HepG2 (cell line): ENCODE measurements around the gene PARVA. TPM values are rescaled to one million over a fixed set of nuclear protein-coding genes. Genes with fewer than 3 reads are reported as not detected.

Experiments used
- ATAC-seq: fragments of 200-7000 bp; cut with Tn5 transposase; 3 replicates; pipeline ENCODE4 v1.9.1; 2020; ENCODE audit warnings: mild to moderate bottlenecking, moderate library complexity
- BruUV-seq: library from RNA; stranded (reverse); fragments of 400-500 nt; replicated peaks from 2 replicates; lab custom pipeline; 2021; lab: Mats Ljungman, UMichigan
- CTCF ChIA-PET: fragments of 300-600 bp; formaldehyde crosslinking; extraction: SDS; loops from one replicate; lab custom pipeline; 2021; ENCODE audit warnings: low total read pairs, inconsistent platforms, low intra/inter-chr PET ratio; lab: Yijun Ruan, JAX
- POLR2A ChIA-PET: fragments of 350-600 bp; sonication (Branson Sonifier 250); formaldehyde crosslinking; loops from one replicate; lab custom pipeline; 2020; ENCODE audit warnings: antibody characterized with exemption, inconsistent platforms; lab: Yijun Ruan, JAX
- DNase-seq: peaks from one replicate; pipeline ENCODE4 v3.0.0-alpha.2; 2015; ENCODE audit warnings: low spot score
- FAIRE-seq: peaks from 3 replicates; lab custom pipeline; 2011; peaks lifted over from hg19 to GRCh38; lab: Jason Lieb, UNC
- H2AFZ ChIP-seq: one replicate; pipeline ENCODE4 v1.6.1; 2011; ENCODE audit warnings: low read length, inconsistent platforms
- H3K27ac ChIP-seq: fragments of 300-600 bp; 3 replicates; pipeline ENCODE4 v1.8.0; 2011; ENCODE audit warnings: mixed run types, mild to moderate bottlenecking, mixed read lengths, low read length, inconsistent platforms; ENCODE audit not compliant: insufficient read depth; ENCODE audit errors: extremely low read length
- H3K27me3 ChIP-seq, 2 experiments: fragments of 200-600 bp in 1 of 2; 2 replicates in 1 of 2; 3 replicates in 1 of 2; pipeline versions ENCODE4 v1.6.0 to v1.8.0; 2011; ENCODE audit warnings: low read length in 2 of 2, mild to moderate bottlenecking in 2 of 2, moderate library complexity in 2 of 2, inconsistent platforms in 1 of 2; ENCODE audit not compliant: insufficient read depth in 2 of 2, control insufficient read depth in 1 of 2
- H3K36me3 ChIP-seq, 2 experiments: fragments of 200-600 bp in 1 of 2; replicated peaks in 1 of 2; 2 replicates in 1 of 2; 3 replicates in 1 of 2; pipeline versions ENCODE4 v1.5.1 to v1.8.0; 2011; ENCODE audit warnings: low read length in 2 of 2, inconsistent platforms in 1 of 2; ENCODE audit not compliant: insufficient read depth in 2 of 2, control insufficient read depth in 1 of 2
- H3K4me1 ChIP-seq: 2 replicates; pipeline ENCODE4 v1.5.1; 2012; ENCODE audit warnings: low read length, inconsistent platforms; ENCODE audit not compliant: insufficient read depth
- H3K4me2 ChIP-seq: 2 replicates; pipeline ENCODE4 v1.6.0; 2011; ENCODE audit warnings: low read depth, low read length, inconsistent platforms
- H3K4me3 ChIP-seq, 3 experiments: fragments of 200-600 bp in 1 of 3; sonication (generic), shearing (Covaris generic) in 1 of 3; replicated peaks in 1 of 3; 2 replicates each; pipeline ENCODE4 v1.5.1; 2011 to 2016; ENCODE audit warnings: low read length in 3 of 3, inconsistent platforms in 2 of 3, low read depth in 2 of 3, mild to moderate bottlenecking in 2 of 3, control low read depth in 1 of 3, mixed read lengths in 1 of 3; ENCODE audit not compliant: insufficient read depth in 1 of 3
- H3K79me2 ChIP-seq: one replicate; pipeline ENCODE4 v1.6.1; 2011; ENCODE audit warnings: low read length, inconsistent platforms; ENCODE audit not compliant: insufficient read depth
- H3K9ac ChIP-seq: 2 replicates; pipeline ENCODE4 v1.6.0; 2011; ENCODE audit warnings: mild to moderate bottlenecking, low read depth, low read length, inconsistent platforms; ENCODE audit not compliant: insufficient read depth
- H3K9me3 ChIP-seq: 2 replicates; pipeline ENCODE4 v1.5.1; 2012; ENCODE audit warnings: mild to moderate bottlenecking, low read length
- H4K20me1 ChIP-seq: 2 replicates; pipeline ENCODE4 v1.6.0; 2011; ENCODE audit warnings: inconsistent platforms, mild to moderate bottlenecking, low read length, moderate library complexity; ENCODE audit not compliant: insufficient read depth
- BORCS8-MEF2B ChIP-seq: sonication (generic); formaldehyde crosslinking; IDR thresholded peaks from 2 replicates; pipeline ENCODE4 v1.8.0; 2022; ENCODE audit warnings: mild to moderate bottlenecking, missing genetic modification reagents
- EP300 ChIP-seq, 3 experiments: sonication (generic) in 1 of 3; formaldehyde crosslinking in 1 of 3; IDR thresholded peaks; 2 replicates each; pipeline versions ENCODE4 v1.5.1 to v1.6.1; 2011 to 2020; ENCODE audit warnings: low read depth in 2 of 3, low read length in 2 of 3, borderline replicate concordance in 1 of 3, improper control_type of control experiment in 1 of 3, mild to moderate bottlenecking in 1 of 3, missing genetic modification reagents in 1 of 3, moderate library complexity in 1 of 3
- FOSL2 ChIP-seq: sonication (generic); formaldehyde crosslinking; IDR thresholded peaks from 2 replicates; pipeline ENCODE4 v1.4.0; 2020; ENCODE audit warnings: missing genetic modification reagents
- HNF4G ChIP-seq, 2 experiments: sonication (generic) in 1 of 2; formaldehyde crosslinking in 1 of 2; IDR thresholded peaks; 2 replicates each; pipeline versions ENCODE4 v1.4.0 to v1.6.1; 2011 to 2020; ENCODE audit warnings: borderline replicate concordance in 2 of 2, low read depth in 2 of 2, mild to moderate bottlenecking in 2 of 2, low read length in 1 of 2, missing genetic modification reagents in 1 of 2, moderate library complexity in 1 of 2
- IRF2 ChIP-seq: IDR thresholded peaks from 2 replicates; pipeline ENCODE4 v1.6.1; 2018; ENCODE audit warnings: missing genetic modification reagents, missing compliant biosample characterization
- MXI1 ChIP-seq: IDR thresholded peaks from 3 replicates; pipeline ENCODE4 v1.6.1; 2012; ENCODE audit warnings: low read depth, low read length, inconsistent platforms, borderline replicate concordance
- POGZ ChIP-seq: sonication (generic); formaldehyde crosslinking; IDR thresholded peaks from 2 replicates; pipeline ENCODE4 v1.4.0; 2020; ENCODE audit warnings: mild to moderate bottlenecking, missing genetic modification reagents
- WGBS: methylation state at CpG from one replicate; pipeline ENCODE4 v1.1.6; 2017; ENCODE audit warnings: low lambda C conversion rate; 5-methylcytosine and 5-hydroxymethylcytosine counted together
- in situ Hi-C: cut with HindIII; loops from 2 replicates; pipeline ENCODE4 v1.10.0; 2017; ENCODE audit warnings: low pct_unique_long_range_greater_than_20kb; ENCODE audit not compliant: extremely low pct_ligation_motif_present
- intact Hi-C: fragments of 100-400 bp; cut with micrococcal nuclease; formaldehyde crosslinking; loops from one replicate; pipeline ENCODE4 v1.10.0; 2022; ENCODE audit not compliant: unreplicated experiment
- polyA plus RNA-seq, 8 experiments: library from polyadenylated mRNA; depleted of rRNA in 3 of 8; stranded (reverse) in 7 of 8; unstranded in 1 of 8; fragments of >200 nt; fragmentation: Illumina TruSeq in 4 of 8; extraction: Trizol in 4 of 8; gene quantifications; 2 replicates each; pipeline versions ENCODE4 v1.2.1 to v1.2.3, GENCODE V29; 2011 to 2016; ENCODE audit warnings: low read depth in 4 of 8, missing spikeins in 1 of 8, mixed read lengths in 1 of 8; ENCODE audit not compliant: insufficient read depth in 1 of 8
- total RNA-seq, 5 experiments: library from RNA; depleted of rRNA; stranded (reverse); fragments of >200 nt; fragmentation: Illumina TruSeq; extraction: Trizol; gene quantifications; 2 replicates each; pipeline ENCODE4 v1.2.3, GENCODE V29; 2016; ENCODE audit warnings: low read depth in 1 of 5
- TF ChIP-seq, protein P1 (sequence below), 2 experiments: fragments of 450-650 bp in 1 of 2; sonication (generic) in 1 of 2; formaldehyde crosslinking; IDR thresholded peaks; 2 replicates each; pipeline versions ENCODE4 v1.5.0 to v1.8.0; 2020 to 2022; ENCODE audit warnings: mild to moderate bottlenecking in 1 of 2, missing genetic modification reagents in 1 of 2
- TF ChIP-seq, protein P2 (sequence below): sonication (generic); formaldehyde crosslinking; IDR thresholded peaks from 2 replicates; pipeline ENCODE4 v1.8.1; 2022; ENCODE audit warnings: low read depth, mild to moderate bottlenecking, missing genetic modification reagents

PARVA gene
- total and polyA plus RNA-seq, 2 of the 13 experiments (the other 11 are each of a cell fraction or from before 2014, with no cell fraction given), result 5.9 to 9.1 TPM

DNA sequence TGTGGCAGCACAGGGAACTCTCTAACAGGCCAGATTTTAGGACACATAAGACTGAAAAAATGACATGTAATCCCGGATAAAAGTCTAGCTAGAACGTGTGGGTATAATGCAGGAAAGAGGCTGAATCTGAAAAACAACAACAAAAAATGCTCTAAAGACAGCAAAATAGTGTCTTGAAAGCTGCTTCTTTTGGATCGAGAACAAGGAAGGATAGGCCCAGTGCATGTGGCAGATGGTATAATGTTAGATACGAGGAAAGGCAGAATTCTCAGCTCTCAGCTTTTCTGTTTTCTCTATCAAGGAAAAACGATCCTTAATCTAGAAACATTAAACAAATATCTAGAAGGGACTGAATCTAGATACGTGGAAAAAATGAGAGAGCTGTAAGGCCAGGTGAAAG, 33.8 kb upstream of the PARVA start:
- no peaks in the 10 kb centered on the region for H3K9me3 ChIP-seq
- H2AFZ ChIP-seq, result no peak overlapping the region
- no TSS peak for BruUV-seq
- H4K20me1 ChIP-seq, result no peaks in the 10 kb centered on the region
- no peak for FAIRE-seq
- no peaks in the 10 kb centered on the region for H3K36me3 ChIP-seq
- no peak for DNase-seq
- no peak overlapping the region for H3K4me3 ChIP-seq
- ATAC-seq, result no peak
- no peak overlapping the region for H3K4me2 ChIP-seq
- TF ChIP-seq, protein P1, sequence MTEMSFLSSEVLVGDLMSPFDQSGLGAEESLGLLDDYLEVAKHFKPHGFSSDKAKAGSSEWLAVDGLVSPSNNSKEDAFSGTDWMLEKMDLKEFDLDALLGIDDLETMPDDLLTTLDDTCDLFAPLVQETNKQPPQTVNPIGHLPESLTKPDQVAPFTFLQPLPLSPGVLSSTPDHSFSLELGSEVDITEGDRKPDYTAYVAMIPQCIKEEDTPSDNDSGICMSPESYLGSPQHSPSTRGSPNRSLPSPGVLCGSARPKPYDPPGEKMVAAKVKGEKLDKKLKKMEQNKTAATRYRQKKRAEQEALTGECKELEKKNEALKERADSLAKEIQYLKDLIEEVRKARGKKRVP (CRISPR knock-in tag; IDR thresholded peaks at IDR 0.05), result no peak
- TF ChIP-seq POGZ (CRISPR knock-in tag) (no peak), BORCS8-MEF2B (CRISPR knock-in tag) (no peak), EP300 (IDR thresholded peaks at IDR 0.05; ENCODE audit: low read depth in 2 of 2, low read length in 2 of 2) (no peak), EP300 (CRISPR knock-in tag; IDR thresholded peaks at IDR 0.05; ENCODE audit: borderline replicate concordance) (no peak), HNF4G (IDR thresholded peaks at IDR 0.05; ENCODE audit: borderline replicate concordance, low read depth, low read length) (no peak), HNF4G (CRISPR knock-in tag; IDR thresholded peaks at IDR 0.05; ENCODE audit: borderline replicate concordance, low read depth) (no peak), FOSL2 (no peak), IRF2 (no peak), MXI1 (no peak)
- TF ChIP-seq, protein P2, sequence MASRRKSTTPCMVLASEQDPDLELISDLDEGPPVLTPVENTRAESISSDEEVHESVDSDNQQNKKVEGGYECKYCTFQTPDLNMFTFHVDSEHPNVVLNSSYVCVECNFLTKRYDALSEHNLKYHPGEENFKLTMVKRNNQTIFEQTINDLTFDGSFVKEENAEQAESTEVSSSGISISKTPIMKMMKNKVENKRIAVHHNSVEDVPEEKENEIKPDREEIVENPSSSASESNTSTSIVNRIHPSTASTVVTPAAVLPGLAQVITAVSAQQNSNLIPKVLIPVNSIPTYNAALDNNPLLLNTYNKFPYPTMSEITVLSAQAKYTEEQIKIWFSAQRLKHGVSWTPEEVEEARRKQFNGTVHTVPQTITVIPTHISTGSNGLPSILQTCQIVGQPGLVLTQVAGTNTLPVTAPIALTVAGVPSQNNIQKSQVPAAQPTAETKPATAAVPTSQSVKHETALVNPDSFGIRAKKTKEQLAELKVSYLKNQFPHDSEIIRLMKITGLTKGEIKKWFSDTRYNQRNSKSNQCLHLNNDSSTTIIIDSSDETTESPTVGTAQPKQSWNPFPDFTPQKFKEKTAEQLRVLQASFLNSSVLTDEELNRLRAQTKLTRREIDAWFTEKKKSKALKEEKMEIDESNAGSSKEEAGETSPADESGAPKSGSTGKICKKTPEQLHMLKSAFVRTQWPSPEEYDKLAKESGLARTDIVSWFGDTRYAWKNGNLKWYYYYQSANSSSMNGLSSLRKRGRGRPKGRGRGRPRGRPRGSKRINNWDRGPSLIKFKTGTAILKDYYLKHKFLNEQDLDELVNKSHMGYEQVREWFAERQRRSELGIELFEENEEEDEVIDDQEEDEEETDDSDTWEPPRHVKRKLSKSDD, result no peak
- H3K9ac ChIP-seq, result no peak overlapping the region
- ChIA-PET POLR2A (no interaction called here), CTCF (no interaction called here)
- H3K4me1 ChIP-seq, result no peaks in the 10 kb centered on the region
- H3K79me2 ChIP-seq, result no peaks in the 10 kb centered on the region
- no peak overlapping the region for H3K27ac ChIP-seq
- intact Hi-C loops (no loop called here), in situ Hi-C loops (loop anchor here (25.0 kb wide), 2 partner anchors 144 to 244 kb away; no protein-coding TSS in a partner anchor)
- WGBS, result 22% methylated on average over 6 of the region's 6 CpGs
- H3K27me3 ChIP-seq, result no peaks in the 10 kb centered on the region
